ENCODE results near the gene PXT1. TPM values are rescaled to one million over a fixed set of nuclear protein-coding genes. Genes with fewer than 3 reads are reported as not detected.
A peak's percentile ranks its signal among the peaks of the same experiment; 100 is the strongest.

Gene PXT1
- total RNA-seq, 1 donor from 2014 or later = not detected

- DNase-seq = no peak
- no peak for ATAC-seq
- H3K27me3 ChIP-seq (ENCODE audit: low read depth) = no peaks in the 10 kb centered on the region
- no peak for TF ChIP-seq CTCF (IDR thresholded peaks at IDR 0.05)
- peaks cover 38% of the 10 kb centered on the region for H3K4me1 ChIP-seq
- H3K9me3 ChIP-seq = no peaks in the 10 kb centered on the region
- no peaks in the 10 kb centered on the region for H3K36me3 ChIP-seq
- intact Hi-C loops (cut with DNase I) = no loop called here
- peak overlapping the region; percentile 91 for H3K4me3 ChIP-seq
- H3K27ac ChIP-seq = peak overlapping the region; percentile 97
These were observed 1.1 kb upstream of the PXT1 start for GRCh38 chr6:36443471-36444428.

DNA sequence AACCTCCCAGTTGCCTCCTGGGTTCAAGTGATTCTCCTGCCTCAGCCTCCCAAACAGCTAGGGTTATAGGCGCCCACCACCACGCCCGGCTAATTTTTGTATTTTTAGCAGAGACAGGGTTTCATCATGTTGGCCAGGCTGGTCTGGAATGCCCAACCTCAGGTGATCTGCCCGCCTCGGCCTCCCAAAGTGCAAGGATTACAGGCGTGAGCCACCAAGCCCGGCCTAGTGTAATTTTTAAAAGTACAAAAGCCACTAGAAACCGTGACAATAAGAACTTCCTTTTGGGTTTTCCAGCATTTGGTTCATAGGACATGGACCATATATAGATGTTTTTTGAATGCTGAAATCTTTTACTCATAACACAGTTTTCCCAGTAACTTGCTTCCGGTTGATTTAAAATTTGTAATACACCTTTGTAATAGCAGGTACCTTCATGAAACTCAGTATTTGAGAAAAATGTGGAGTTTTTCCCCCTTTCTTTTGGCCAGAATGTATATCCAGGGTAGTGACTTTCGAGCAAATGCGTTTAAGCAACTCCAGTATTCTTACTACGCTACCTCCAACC, 467 bp downstream of the PXT1 start:
- no peaks in the 10 kb centered on the region for H3K36me3 ChIP-seq
- peak overlapping the region; percentile 91 for H3K4me3 ChIP-seq
- peak overlapping the region; percentile 97 for H3K27ac ChIP-seq
- TF ChIP-seq CTCF (IDR thresholded peaks at IDR 0.05) = no peak
- H3K9me3 ChIP-seq = no peaks in the 10 kb centered on the region
- intact Hi-C loops (cut with DNase I) = no loop called here
- no peaks in the 10 kb centered on the region for H3K27me3 ChIP-seq (ENCODE audit: low read depth)
- no peak for ATAC-seq
- peaks cover 38% of the 10 kb centered on the region for H3K4me1 ChIP-seq
- DNase-seq = no peak

GRCh38 chr6:36441307-36441894, 1.3 kb downstream of the PXT1 start:
- intact Hi-C loops (cut with DNase I) = no loop called here
- Histone ChIP-seq H3K4me1 (peaks cover 38% of the 10 kb centered on the region), H3K4me3 (no peak overlapping the region), H3K9me3 (no peaks in the 10 kb centered on the region), H3K36me3 (no peaks in the 10 kb centered on the region), H3K27ac (peak overlapping the region; percentile 97), H3K27me3 (ENCODE audit: low read depth) (no peaks in the 10 kb centered on the region)
- DNase-seq (peak; percentile 94), ATAC-seq (peak; percentile 94)
- no peak for TF ChIP-seq CTCF (IDR thresholded peaks at IDR 0.05)

- ATAC-seq (no peak), DNase-seq (no peak)
- no peak for TF ChIP-seq CTCF (IDR thresholded peaks at IDR 0.05)
- Histone ChIP-seq H3K27me3 (ENCODE audit: low read depth) (no peaks in the 10 kb centered on the region), H3K4me3 (no peak overlapping the region), H3K27ac (no peak overlapping the region), H3K36me3 (no peaks in the 10 kb centered on the region), H3K4me1 (peaks cover 7% of the 10 kb centered on the region), H3K9me3 (no peaks in the 10 kb centered on the region)
- intact Hi-C loops (cut with DNase I) = no loop called here
These were observed 6.2 kb downstream of the PXT1 start for GRCh38 chr6:36436466-36436865.

DNA sequence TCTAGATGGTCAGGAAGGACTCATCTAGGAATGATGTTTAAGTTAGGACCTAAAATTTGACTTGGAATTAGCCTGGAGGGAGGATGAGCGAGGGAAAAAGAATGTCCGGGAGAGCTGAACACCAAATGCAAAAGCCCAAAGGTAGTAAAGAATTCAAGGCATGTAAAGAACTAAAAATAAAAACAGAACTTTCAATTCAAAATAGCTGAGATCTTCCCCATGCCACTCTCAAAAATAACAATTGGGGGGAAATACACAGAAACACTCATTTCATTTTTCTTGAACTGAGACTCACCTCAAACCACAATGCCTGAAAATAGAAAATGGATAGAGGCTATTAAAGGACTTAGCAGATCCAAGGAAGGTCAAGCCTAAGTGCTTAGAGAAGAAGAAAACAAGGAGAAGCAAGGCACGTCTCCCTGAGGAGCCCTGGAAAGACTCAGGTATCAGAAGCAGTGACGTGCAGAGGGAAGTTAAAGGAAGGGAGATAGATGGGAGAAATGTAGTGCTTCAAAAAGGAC, 10.4 kb downstream of the PXT1 start:
- intact Hi-C loops (cut with DNase I) = no loop called here
- no peak for ATAC-seq
- TF ChIP-seq CTCF (IDR thresholded peaks at IDR 0.05) = no peak

More for the DNA sequence above, 10.4 kb downstream of the PXT1 start:
- no peaks in the 10 kb centered on the region for H3K27me3 ChIP-seq (ENCODE audit: low read depth)
- no peaks in the 10 kb centered on the region for H3K9me3 ChIP-seq
- no peak overlapping the region for H3K27ac ChIP-seq
- H3K36me3 ChIP-seq = no peaks in the 10 kb centered on the region
- no peaks in the 10 kb centered on the region for H3K4me1 ChIP-seq
- DNase-seq = no peak
- no peak overlapping the region for H3K4me3 ChIP-seq

Data from lower lobe of right lung (tissue), 2 donors.